HG02588 (cell line): ENCODE measurements around the gene ZNF341.

ENCODE experiments used
- ATAC-seq: cut with Tn5 transposase; IDR thresholded peaks from one replicate; pipeline ENCODE4 v1.9.1; 2021; ENCODE audit warnings: mild to moderate bottlenecking, moderate library complexity; ENCODE audit not compliant: unreplicated experiment

ZNF341 gene

DNA sequence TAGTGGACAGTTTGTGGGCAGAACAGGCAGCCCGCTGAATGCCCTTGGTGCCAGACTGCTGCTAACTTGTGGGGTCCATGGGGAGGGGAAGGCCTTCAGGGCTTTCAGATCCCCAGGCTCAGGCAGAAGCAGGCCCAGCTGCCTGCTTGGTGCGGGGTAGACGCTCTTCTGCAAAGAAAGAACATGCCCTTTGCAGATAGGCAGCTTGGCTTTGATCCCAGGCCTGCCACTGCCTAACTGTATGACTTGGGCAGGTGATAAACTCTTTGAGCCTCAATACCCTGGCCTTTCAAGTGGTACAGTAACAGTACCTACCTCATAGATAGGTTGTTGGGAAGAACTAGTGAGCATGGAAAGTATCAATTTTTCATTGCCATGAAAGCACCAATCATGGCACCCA lies 107.8 kb downstream of the ZNF341 start:
- no peak for ATAC-seq

DNA sequence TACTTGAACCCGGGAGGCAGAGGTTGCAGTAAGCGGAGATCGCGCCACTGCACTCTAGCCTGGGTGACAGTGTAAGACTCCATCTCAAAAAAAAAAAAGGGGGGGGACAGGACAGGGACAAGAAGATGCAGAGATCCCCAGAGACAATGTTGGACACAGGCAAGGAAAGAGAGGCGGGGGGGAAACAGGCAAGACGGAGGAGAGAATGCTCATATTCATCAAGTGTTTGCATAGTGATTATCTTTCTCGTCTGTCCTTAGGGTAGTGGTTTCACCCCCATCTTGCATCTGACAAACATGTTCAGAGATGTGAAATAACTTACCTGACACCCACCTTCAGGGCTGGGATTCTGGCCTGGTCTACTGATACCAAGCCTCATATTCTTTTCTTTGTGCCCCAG lies 108.4 kb downstream of the ZNF341 start:
- no peak for ATAC-seq

DNA sequence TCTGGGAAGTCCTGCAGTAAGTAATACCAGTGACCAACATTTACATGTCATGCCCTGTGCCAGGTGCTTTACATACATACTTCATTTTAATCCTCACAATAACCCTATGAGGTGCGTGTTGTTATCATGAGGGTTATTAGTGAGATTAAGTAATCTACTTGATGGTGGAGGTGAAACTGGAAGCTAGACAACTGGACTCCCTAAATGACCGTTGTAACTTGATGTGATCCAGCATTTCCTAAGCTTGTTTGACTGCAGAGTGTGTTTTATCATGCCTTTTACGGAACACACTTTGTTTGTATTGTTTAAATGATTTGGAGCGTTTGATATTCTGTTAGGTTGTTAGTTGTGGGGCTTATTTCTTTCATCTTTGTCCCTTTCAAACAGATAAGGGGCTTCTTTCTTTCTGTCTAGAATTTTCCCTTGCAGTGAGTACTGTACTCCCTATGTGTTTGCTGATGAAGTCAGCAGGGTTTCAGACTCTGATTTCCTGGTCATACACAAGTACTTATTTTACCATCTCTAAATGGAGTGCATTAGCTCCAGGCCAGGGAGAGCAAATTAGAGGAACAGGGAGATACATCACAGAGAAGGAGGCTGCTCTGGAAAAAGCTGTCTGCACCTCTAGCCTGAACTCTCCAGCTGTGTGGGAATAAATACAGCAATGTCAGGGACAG lies 109.1 kb downstream of the ZNF341 start:
- ATAC-seq, result no peak

DNA sequence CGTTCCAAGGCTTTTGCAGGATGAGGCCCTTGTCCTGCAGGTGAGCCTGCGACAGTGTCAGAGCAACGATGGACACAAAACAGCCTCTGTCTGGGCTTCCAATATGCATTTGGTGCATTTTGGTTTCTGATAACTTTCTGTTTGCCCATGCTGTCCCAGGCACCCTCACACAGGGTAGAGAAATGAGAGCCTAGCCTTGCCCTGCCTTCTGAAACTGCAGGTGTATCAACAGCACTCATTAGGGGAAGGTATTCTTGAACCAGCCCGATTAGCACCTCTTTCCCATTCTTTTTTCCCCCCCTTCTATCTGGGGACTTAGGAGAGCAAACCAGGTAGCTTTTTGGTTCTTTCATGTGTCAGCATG lies 109.6 kb downstream of the ZNF341 start:
- ATAC-seq, result no peak
